ENCODE results near the gene SYT7.

DNA sequence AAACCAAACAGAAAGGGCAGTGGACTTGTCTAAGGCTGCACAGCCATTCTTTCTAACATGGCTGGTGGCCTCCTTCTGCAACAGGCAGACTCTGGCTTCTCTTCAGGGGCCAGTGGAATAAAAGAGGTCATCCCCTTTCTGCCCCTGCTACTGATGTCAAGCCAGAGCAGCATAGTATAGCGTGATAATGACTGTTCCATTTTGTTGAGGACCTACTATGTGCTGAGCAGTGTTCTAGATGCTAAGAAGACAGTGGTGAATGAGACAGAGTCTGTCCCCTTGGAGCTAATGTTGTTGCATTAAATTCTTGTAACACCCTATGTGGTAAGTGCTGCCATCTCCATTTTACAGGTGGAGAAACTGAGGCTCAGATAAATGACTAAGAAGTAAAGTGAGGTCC lies 15.7 kb upstream of the SYT7 start:
- no peak for TF ChIP-seq EZH2 (IDR thresholded peaks at IDR 0.05; ENCODE audit: insufficient read depth, poor library complexity, severe bottlenecking)
- TF ChIP-seq EZH2phosphoT487 (IDR thresholded peaks at IDR 0.05; ENCODE audit: insufficient read depth, low read depth) = no peak
